ENCODE data around the gene LYSMD4.

GRCh38 chr15:99677540-99678134, 55.6 kb downstream of the LYSMD4 start:
- TF ChIP-seq RAD21 (conservative IDR thresholded peaks at IDR 0.05 in 1 of 2, IDR thresholded peaks at IDR 0.05 in 1 of 2) (no peak), RCOR1 (IDR thresholded peaks at IDR 0.05; ENCODE audit: low read depth, low read length) (no peak), ZNF302 (CRISPR knock-in tag; IDR thresholded peaks at IDR 0.05) (no peak), ZFP36 (IDR thresholded peaks at IDR 0.05; ENCODE audit: borderline replicate concordance, partially characterized antibody) (no peak), MYC (IDR thresholded peaks at IDR 0.05; ENCODE audit: borderline replicate concordance, low read length) (no peak), MAX (IDR thresholded peaks at IDR 0.05) (no peak), USF2 (IDR thresholded peaks at IDR 0.05) (no peak), EP300 (IDR thresholded peaks at IDR 0.05) (no peak), RNF2 (IDR thresholded peaks at IDR 0.05; ENCODE audit: borderline replicate concordance, low read depth) (no peak), POLR2A (IDR thresholded peaks at IDR 0.05; ENCODE audit: low read length) (no peak), RARB (CRISPR knock-in tag; IDR thresholded peaks at IDR 0.05) (no peak), BCL3 (IDR thresholded peaks at IDR 0.05) (no peak)
- TF ChIP-seq, protein P1, sequence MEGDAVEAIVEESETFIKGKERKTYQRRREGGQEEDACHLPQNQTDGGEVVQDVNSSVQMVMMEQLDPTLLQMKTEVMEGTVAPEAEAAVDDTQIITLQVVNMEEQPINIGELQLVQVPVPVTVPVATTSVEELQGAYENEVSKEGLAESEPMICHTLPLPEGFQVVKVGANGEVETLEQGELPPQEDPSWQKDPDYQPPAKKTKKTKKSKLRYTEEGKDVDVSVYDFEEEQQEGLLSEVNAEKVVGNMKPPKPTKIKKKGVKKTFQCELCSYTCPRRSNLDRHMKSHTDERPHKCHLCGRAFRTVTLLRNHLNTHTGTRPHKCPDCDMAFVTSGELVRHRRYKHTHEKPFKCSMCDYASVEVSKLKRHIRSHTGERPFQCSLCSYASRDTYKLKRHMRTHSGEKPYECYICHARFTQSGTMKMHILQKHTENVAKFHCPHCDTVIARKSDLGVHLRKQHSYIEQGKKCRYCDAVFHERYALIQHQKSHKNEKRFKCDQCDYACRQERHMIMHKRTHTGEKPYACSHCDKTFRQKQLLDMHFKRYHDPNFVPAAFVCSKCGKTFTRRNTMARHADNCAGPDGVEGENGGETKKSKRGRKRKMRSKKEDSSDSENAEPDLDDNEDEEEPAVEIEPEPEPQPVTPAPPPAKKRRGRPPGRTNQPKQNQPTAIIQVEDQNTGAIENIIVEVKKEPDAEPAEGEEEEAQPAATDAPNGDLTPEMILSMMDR (IDR thresholded peaks at IDR 0.05): no peak
- TF ChIP-seq, protein P2, sequence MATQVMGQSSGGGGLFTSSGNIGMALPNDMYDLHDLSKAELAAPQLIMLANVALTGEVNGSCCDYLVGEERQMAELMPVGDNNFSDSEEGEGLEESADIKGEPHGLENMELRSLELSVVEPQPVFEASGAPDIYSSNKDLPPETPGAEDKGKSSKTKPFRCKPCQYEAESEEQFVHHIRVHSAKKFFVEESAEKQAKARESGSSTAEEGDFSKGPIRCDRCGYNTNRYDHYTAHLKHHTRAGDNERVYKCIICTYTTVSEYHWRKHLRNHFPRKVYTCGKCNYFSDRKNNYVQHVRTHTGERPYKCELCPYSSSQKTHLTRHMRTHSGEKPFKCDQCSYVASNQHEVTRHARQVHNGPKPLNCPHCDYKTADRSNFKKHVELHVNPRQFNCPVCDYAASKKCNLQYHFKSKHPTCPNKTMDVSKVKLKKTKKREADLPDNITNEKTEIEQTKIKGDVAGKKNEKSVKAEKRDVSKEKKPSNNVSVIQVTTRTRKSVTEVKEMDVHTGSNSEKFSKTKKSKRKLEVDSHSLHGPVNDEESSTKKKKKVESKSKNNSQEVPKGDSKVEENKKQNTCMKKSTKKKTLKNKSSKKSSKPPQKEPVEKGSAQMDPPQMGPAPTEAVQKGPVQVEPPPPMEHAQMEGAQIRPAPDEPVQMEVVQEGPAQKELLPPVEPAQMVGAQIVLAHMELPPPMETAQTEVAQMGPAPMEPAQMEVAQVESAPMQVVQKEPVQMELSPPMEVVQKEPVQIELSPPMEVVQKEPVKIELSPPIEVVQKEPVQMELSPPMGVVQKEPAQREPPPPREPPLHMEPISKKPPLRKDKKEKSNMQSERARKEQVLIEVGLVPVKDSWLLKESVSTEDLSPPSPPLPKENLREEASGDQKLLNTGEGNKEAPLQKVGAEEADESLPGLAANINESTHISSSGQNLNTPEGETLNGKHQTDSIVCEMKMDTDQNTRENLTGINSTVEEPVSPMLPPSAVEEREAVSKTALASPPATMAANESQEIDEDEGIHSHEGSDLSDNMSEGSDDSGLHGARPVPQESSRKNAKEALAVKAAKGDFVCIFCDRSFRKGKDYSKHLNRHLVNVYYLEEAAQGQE (IDR thresholded peaks at IDR 0.05): no peak
